ENCODE results near the gene FGF11. TPM values are rescaled to one million over a fixed set of nuclear protein-coding genes. Genes with fewer than 3 reads are reported as not detected.

The FGF11 gene
- total and polyA plus RNA-seq, 2 donors (not counting 3 experiments of a cell fraction or from before 2014, with no cell fraction given): 0.70 TPM; not detected in 1

DNA sequence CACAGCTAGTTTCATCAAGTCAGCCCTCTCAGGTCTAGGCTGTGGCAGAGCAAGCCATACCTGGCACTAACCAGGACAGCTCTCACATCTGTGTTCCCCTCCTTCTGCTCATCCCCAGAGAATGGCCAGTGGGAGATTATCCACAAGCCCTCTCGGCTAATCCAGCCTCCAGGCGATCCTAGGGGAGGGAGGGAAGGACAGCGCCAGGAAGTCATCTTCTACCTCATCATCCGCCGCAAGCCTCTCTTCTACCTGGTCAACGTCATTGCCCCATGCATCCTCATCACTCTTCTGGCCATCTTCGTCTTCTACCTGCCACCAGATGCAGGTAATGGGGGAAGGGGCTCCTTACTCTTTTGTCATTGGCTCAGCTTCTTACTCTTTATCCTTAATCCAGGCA is 9.1 kb downstream of the FGF11 start:
- ChIA-PET POLR2A (no interaction called here), CTCF (interaction anchor here (1.2 to 1.7 kb wide), 3 partner anchors 8 to 12 kb away, joined by 3 to 4 read pairs (median 3); partner anchors contain the start of gene FGF11)
- Histone ChIP-seq H3K27ac (ENCODE audit: insufficient read depth, low read depth, low read length) (no peak overlapping the region), H3K9me3 (replicated peaks; ENCODE audit: control insufficient read depth, insufficient read depth, low read length) (no peaks in the 10 kb centered on the region), H4K20me1 (replicated peaks; ENCODE audit: control insufficient read depth, extremely low read depth, insufficient read depth, low read length) (no peaks in the 10 kb centered on the region), H3K9me1 (replicated peaks; ENCODE audit: control insufficient read depth, extremely low read depth, insufficient read depth, low read length) (no peaks in the 10 kb centered on the region), H3K4me2 (ENCODE audit: insufficient read depth, low read length) (no peak overlapping the region), H2AFZ (ENCODE audit: low read depth, low read length) (no peak overlapping the region), H3K27me3 (ENCODE audit: control insufficient read depth in 2 of 2, insufficient read depth in 2 of 2, low read length in 2 of 2) (peaks cover 19% of the 10 kb centered on the region in 2 experiments), H3K4me1 (ENCODE audit: control insufficient read depth, extremely low read depth, insufficient read depth, low read length) (peaks cover 11% of the 10 kb centered on the region), H3K4me3 (replicated peaks in 1 of 3; ENCODE audit: insufficient read depth in 1 of 3, low read depth in 1 of 3, low read length in 3 of 3) (no peak overlapping the region), H3K36me3 (ENCODE audit: control insufficient read depth in 2 of 2, extremely low read depth in 1 of 2, insufficient read depth in 2 of 2, low read length in 2 of 2) (no peaks in the 10 kb centered on the region), H3K9ac (replicated peaks; ENCODE audit: extremely low read depth, insufficient read depth, low read length) (no peak overlapping the region), H3K79me2 (ENCODE audit: control insufficient read depth, insufficient read depth, low read length) (no peaks in the 10 kb centered on the region)
- no peak for DNase-seq (ENCODE audit: low read depth, low spot score)
- TF ChIP-seq POLR2A (IDR thresholded peaks at IDR 0.05; ENCODE audit: low read depth, low read length) (no peak), GATA2 (IDR thresholded peaks at IDR 0.05; ENCODE audit: insufficient read depth, insufficient read length, low read depth, low read length) (no peak), FOS (IDR thresholded peaks at IDR 0.05; ENCODE audit: borderline replicate concordance, insufficient read depth, low read length) (no peak), POLR2AphosphoS5 (IDR thresholded peaks at IDR 0.05; ENCODE audit: insufficient read depth, low read depth, low read length) (no peak), MYC (IDR thresholded peaks at IDR 0.05; ENCODE audit: low read depth, low read length) (no peak), JUN (IDR thresholded peaks at IDR 0.05; ENCODE audit: borderline replicate concordance, insufficient read depth, insufficient read length, low read depth) (no peak), EZH2 (IDR thresholded peaks at IDR 0.05; ENCODE audit: borderline replicate concordance, low read depth, low read length, severe bottlenecking) (no peak)
- TF ChIP-seq, protein P1, sequence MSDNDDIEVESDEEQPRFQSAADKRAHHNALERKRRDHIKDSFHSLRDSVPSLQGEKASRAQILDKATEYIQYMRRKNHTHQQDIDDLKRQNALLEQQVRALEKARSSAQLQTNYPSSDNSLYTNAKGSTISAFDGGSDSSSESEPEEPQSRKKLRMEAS (IDR thresholded peaks at IDR 0.05; ENCODE audit: insufficient read depth, insufficient read length): no peak
- TF ChIP-seq, protein P2, sequence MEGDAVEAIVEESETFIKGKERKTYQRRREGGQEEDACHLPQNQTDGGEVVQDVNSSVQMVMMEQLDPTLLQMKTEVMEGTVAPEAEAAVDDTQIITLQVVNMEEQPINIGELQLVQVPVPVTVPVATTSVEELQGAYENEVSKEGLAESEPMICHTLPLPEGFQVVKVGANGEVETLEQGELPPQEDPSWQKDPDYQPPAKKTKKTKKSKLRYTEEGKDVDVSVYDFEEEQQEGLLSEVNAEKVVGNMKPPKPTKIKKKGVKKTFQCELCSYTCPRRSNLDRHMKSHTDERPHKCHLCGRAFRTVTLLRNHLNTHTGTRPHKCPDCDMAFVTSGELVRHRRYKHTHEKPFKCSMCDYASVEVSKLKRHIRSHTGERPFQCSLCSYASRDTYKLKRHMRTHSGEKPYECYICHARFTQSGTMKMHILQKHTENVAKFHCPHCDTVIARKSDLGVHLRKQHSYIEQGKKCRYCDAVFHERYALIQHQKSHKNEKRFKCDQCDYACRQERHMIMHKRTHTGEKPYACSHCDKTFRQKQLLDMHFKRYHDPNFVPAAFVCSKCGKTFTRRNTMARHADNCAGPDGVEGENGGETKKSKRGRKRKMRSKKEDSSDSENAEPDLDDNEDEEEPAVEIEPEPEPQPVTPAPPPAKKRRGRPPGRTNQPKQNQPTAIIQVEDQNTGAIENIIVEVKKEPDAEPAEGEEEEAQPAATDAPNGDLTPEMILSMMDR (IDR thresholded peaks at IDR 0.05; ENCODE audit: extremely low read depth in 1 of 2, insufficient read depth in 1 of 2, low read depth in 1 of 2, low read length in 2 of 2): no peak
- no TSS peak for BruUV-seq (replicated peaks)
- dilution Hi-C loops (cut with MboI; ENCODE audit: extremely low pct_ligation_motif_present, low sequenced_read_pairs): no loop called here
- intact Hi-C loops (cut with micrococcal nuclease): no loop called here
- no peak for FAIRE-seq
